Measurements from ENCODE around the gene PLCB1.
"Not testable (repeated sequence)": the region's sequence is repeated elsewhere in the genome, so short reads cannot be mapped to it uniquely, and the experiment has no call there.

Gene PLCB1

DNA sequence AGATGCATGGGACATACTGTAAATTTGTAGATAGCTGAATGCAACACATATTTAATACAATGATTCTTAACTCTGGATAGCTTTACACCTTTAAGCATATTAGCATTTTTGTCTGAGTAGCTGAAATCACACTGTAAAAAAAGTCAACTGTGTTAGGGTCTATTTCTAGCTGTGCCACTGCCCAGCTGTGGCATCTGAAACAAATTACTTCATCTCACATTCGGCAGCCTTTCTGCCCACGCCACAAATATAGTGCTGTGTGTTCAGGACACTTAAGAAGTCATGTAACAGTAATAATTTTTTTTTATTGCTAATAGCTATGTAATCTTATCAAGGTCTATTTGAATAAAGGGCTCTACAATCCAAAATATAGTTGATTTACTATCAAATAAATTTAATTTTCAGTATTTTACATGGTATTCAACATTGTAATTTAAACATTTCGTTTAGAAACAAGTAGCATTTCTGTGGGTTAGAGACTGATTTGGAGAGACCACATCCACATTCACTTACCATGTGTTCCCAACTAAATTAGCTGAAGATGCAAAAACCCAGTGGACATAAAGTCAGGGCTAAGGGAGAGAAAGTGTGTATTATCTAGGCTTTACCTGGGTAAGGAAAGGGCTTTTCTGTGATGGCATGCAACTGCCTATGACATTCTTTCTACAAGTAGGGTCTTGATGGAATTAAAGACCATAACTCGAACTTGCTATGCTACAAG, 276.7 kb downstream of the PLCB1 start:
- DNase-seq, result no peak

DNA sequence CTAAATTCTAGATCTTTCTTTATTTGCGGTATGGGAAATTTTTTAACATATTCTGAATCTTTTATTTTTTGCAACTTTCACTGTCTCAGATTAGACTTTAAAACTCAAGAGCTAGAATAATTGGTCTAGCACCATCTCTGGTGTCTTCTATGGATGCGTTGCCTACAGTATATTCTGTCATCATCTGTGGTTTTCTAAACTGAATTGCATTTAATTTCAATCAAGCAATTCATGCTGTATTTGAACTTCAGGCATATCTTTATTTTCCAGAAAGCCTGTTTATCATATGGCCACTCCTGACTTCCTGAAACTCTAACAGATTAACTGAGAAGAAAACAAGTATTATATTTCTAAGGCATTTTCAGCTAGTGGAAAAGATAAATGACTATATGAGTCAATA, 281.6 kb downstream of the PLCB1 start:
- no peak for DNase-seq

DNA sequence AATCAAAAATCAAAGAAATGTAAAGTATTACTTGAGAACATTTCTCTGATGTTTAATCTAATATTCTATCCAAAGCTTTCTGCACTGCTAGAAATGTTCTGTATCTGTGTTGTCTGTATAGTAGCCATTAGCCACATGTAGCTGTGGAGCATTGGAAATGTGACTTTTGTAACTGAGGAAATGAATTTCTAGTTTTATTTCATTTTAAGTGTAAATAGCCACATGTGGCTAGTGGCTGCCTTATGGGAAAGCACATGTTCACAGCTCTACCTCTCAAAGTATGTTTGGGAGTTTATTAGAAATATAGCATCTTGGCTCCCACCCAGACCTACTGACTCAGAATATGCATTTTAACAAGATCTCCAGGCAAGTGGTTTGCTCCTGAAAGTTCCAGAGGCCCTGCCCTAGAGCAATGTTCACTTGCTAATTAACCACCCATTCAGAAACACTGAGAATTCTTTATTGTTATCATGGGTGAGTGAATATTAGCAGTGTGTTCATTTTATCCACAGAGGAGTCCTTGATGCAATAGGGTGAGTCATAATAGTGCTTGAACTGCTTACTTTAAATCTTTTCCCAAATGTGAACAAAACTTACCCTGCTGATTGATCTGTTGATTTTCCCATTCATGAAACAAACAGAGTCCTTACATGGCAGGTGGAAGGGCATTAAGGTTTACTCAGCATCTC, 282.7 kb downstream of the PLCB1 start:
- no peak for DNase-seq

DNA sequence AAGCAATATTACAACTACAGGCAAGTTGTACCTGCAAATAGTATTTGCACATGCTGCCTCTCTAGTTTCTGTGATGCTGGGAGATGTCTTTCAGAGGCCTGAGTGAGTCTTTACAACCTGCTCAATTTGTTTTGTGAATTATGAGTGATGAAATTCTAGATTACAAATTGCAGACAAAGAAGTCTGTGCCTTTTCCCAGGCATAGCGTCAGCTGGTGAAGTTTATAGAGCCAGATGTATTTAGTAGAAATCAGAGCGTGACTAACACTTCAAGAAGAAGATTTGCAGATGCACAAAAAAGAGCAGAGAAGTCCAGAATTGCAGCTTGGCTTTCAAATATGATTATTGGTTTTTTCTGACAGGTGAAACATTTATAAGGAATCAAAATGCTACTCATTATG, 289.9 kb downstream of the PLCB1 start:
- no peak for DNase-seq

DNA sequence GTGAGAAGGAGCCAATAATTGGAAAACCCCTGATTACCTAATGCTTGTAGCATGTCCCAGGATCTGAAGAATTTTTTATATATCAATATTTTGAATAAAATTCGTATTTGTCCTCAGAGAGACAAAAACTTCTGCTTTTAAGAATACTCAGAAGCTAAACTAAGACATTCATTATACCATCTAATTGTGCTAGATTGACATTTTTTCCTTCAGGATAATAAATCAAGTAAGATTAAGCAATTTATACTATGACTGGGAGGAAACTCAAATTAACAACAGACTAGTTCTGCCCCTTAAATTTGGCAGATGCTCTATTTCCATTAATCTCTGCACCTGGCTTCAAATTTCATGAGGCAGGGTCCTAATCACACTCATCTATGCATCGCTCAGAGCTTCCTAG, 291.4 kb downstream of the PLCB1 start:
- DNase-seq, result no peak

DNA sequence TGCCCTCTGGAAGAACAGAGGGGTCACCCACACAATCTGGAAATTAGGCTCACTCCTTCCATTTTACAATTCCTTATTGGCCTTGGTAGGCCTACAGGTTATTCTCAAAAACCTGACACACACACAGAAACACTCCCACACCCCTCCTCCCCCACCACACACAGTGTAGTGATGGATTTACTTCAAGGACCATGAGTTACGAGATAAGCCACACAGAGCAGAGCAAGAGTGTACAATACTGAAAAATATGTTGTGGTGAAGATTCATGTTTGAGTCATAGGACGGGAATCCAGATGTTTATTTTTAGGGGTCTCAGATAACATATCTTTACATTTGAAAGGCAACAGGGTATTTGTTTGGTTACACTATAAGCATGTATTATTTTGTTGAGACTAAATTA, 291.9 kb downstream of the PLCB1 start:
- no peak for DNase-seq

DNA sequence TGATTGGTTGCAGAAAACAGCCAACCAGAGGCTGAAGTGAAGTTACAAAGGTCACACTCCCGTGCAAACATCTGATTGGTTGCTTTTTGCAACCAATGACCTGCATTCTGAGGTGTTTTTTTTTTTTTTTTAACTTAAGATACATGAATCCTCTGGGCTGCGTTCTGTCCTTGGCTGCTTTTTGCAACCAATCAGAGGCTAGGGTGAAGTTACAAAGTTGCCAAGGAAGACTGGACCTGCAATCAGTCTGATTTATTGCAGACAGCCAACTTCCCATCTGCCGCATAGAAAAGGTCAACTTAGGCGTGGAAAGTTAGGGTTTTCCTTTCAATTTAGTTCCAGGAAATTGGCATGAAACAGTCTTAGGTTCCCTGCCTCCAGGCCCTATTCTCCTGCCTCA, 292.9 kb downstream of the PLCB1 start:
- DNase-seq, result no peak

DNA sequence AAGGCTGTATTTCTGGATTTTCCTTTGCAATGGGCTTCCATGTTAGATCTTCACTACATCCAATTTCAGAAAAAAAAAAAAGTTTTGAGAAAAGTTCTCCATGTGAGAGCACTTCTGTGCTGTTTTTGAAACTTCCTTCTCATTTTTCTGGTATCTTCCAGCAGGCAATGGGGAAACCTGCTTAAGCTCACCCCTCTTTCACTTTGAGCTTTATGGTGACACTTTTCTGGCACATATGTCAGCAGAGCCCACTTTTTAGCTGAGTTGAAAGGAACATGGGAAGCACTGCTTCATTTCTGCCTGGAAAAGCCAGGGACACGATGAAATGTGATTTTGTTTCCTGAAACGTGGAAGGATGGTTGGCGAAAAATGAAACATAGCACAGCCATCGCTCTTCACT, 293.7 kb downstream of the PLCB1 start:
- no peak for DNase-seq

DNA sequence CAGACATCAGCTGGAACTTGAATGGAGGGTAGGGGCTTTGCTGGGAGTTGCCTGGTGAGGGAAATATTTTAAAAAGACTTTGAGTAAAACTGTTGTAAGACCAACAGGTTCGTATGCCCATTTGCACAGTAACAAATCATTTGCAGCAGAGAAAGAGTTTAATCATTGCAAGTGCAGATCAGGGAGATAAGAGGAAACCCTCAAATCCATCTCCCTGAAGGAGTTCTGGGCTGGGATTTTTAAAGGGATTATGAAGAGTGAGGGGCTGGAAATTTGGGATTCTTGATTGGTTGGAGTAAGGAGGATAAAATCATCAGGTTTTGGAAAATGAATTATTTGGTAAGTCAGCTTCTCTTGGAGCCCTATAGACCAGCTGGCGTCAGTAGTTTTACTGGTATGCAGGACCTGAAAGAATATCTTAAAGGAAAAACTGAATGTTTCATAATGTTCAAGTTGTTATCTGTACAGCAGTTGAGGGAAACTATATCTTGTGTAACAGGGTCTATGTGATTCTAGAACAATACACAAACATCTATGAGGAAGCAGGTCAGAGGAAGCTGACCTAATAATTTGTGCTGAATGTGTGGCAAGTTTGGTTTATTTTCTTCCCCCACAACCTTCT, 295.5 kb downstream of the PLCB1 start:
- DNase-seq, result no peak

DNA sequence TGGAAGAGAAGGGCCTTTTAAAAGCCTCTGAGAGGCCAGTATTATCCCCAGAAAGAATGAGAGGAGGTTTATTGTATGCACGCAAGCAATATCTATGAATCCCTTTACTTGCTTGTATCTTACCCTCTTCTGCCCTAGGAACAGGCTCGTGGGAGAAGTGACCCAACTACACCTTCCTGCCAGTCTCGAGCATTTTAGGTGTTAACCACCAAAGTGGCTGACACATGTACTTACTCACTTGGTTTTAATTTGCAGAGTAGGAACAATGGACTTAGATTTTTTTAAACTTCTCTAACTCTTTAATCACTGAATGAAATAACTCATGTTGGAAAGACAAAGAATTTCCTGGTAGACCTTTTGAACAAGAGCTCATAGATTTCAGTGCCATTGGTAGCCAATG, 296.9 kb downstream of the PLCB1 start:
- DNase-seq, result no peak

DNA sequence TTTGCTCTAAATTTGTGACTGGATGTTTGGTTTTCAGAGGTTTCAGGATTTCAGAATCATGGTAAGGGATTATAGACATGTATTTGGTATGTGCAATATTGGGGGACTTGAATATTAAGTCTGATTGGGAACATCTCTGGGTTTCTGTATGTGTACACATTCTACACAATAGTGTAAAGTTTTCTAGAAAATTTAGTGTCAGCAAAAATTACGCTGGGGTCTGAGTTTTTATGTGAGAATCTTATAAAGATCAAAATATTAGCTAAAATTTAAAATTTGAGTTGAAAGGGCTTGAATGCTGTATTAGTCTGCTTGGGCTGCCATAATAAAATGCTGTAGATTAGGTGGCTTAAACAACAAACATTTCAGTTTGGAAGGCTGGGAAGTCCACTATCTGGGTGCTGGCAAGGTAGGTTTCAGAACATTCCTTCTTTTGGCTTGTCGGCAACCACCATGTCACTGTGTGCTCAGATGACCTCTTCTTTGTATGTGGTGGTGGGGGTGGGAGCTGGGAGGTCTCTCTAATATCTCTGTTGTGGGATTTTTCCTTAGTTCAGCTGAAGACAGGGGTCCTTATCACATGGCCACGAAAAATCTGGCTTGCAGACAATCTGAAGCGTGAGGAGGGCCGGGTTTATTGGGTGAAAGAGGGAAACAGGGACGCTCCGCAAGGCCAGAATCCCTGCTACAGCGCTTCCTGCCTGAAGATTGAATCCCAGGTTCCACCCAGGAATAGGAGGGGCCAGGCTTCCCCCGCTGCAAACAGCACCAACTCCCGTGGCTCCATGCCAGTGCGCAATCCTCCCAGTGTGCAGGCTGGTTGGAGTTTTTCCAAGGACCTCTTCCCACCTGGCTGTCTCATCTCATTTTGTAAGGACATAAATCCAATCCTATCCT, 299.7 kb downstream of the PLCB1 start:
- DNase-seq, result no peak

DNA sequence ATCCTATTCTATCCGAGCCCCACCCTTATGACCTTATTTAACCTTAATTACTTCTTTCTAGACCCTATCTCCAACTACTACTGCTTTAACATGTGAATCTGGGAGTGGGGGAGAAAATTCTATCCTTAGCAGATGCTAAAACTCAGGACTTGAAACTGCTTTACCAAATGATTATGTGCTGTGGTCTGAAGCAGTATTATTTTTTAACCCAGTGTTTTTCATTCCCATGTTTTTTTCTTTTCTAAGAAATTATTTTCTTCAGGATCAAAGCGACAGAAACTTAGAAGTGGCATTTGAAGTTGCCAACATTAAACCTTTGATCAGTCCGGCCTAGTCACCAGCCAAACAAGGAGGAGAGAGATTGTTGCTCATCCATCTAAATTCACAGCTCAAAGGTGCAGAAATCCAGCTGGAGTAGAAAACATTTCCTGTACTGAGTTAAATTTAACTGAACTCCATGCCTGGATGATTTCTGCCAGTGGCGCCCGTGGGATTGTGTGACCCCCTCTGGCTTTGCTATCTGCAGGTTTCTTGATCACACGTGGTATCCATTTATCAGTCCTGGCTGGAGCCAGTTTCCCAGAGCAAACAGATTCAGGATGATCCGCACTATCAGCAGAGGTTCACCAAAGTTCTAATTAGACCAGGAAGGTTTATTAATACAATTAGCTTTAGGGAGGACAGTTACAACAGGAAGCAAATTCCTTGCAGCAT, 300.5 kb downstream of the PLCB1 start:
- no peak for DNase-seq

DNA sequence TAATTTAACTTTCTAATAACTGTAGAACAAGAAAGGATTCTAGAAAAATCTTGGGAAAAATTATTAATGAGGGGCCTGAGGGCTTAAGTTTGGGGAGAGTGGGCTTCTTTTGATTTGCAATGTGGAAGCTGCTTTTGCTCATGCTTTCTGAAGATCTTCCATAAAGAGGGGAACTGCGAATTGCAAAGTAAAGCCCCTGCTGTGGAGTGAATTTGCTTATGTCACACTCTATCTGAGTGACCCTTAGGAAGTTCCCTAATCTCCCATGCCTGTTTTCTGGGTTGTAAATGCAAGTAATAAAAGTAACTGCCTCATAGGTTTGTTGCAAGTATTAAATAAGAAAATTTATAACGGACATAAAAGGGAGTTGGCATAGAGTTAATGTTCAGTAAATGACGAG, 301.2 kb downstream of the PLCB1 start:
- DNase-seq, result no peak

DNA sequence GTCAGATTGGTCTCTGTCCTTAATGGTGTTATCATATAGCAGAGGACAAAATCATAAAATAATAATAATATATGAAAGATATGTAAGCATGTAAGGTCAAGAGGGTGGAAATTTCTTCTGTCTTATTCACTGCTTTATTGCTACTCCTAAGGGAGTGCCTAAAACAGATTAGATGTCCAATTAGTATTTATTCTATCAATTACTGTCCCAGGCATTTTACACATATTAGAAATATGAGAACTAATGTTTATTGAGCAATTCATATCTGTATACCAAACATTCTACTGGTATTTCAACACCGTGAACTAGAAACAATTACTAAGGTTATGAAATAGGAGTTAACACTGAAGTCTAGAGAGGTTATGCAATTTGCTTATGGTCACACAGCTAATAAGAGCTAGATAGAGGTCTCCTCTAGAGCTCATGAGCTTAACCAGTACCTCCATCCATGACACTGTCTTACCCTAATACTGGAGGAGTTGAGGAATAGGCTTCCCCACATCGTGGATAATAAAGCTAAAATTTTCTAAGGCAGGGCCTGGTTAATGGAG, 302.3 kb downstream of the PLCB1 start:
- no peak for DNase-seq

DNA sequence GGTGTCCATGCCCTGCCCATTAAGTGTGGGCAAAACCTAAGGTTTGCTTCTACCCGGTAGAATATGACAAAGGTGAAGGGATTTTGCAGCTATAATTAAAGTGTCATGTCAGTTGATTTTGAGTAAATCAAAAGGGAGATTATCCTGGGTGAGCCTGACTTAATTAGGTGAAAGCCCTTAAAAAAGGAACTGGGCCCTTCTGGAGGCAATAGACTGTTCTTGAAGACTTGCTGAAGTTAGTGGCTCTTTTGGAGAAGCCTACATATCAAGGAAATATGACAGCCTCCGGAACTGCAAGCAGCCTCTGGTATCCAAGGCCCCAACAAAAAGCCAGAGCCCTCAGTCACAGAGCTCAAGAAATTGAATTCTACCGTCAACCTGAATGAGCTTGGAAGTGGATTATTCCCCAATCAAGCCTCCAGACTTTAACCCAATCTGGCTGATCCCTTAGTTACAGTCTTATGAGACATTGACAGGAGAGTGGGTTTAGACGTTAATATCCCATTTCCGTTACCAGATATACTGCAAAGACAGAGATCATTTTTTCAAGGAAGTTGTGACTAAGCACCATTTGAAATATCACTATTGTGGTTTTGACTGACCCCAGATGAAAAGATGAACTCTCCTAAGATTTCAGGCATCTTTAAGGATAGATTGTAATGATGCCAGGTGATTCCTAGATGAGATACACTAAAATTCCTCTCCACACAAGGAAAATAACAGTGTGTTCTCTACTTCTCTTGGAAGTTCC, 303.4 kb downstream of the PLCB1 start:
- DNase-seq, result no peak

DNA sequence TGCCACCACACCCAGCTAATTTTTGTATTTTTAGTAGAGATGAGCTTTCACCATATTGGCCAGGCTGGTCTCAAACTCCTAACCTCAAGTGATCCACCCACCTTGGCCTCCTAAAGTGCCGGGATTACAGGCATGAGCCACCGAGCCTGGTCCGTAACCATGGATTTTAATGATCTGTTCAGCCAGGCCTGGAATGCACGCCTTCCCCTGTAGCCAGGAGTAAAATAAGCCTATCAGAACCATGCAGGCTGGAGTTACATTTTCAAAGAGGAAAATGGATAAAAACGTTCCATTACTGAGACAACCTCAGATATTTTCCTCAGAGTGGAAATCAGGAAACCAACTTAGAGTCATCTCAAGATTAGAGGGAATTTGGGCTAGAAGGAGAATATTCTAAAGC, 304.9 kb downstream of the PLCB1 start:
- DNase-seq, result not testable (repeated sequence)

DNA sequence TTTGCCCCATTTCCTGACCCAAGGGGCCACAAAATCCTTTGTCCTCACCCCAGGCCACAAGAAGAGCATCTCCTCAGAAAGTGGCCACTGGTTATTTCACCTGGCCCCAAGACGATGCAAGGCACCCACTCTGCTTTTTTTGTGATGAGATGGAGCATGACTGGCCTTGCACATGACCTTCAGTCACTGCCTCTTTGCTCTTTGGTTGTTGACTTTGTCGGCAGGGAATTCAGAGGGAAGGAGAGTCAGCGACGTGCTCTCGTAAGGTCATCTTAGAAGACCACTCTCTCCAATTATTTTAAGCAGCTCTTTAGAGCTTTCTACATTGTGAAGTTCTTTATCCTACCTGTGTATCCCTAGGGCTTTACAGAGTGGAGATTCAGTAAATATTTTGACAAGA, 306.7 kb downstream of the PLCB1 start:
- DNase-seq, result no peak

DNA sequence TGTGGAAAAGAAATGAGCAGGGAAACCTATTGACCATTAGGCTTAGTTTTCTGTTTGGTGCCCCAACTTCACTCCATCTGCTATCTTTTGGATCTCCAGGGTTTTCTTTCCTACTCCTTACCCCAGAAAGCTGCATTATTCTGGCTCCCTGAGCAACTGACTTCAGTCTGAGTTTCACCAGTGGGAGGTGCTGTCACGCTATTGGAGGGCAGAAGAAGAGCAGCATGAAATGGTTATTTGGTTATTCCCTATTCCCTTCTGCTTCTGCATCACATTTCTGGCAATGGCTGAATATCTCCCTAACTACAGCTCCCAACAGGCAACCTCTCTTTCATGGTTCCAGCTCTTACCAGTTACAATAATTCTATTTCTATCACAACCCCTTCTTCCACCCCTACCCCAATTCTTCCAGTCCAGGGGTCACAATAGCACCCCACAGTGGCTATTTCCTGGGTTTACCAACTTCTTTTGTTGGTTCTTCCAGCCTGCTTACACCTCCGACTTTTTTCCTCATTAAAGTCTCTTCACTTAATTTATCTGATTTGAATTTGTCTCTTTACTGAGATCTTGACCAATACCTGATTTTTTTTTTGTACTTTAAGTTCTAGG, 311.5 kb downstream of the PLCB1 start:
- DNase-seq, result no peak

DNA sequence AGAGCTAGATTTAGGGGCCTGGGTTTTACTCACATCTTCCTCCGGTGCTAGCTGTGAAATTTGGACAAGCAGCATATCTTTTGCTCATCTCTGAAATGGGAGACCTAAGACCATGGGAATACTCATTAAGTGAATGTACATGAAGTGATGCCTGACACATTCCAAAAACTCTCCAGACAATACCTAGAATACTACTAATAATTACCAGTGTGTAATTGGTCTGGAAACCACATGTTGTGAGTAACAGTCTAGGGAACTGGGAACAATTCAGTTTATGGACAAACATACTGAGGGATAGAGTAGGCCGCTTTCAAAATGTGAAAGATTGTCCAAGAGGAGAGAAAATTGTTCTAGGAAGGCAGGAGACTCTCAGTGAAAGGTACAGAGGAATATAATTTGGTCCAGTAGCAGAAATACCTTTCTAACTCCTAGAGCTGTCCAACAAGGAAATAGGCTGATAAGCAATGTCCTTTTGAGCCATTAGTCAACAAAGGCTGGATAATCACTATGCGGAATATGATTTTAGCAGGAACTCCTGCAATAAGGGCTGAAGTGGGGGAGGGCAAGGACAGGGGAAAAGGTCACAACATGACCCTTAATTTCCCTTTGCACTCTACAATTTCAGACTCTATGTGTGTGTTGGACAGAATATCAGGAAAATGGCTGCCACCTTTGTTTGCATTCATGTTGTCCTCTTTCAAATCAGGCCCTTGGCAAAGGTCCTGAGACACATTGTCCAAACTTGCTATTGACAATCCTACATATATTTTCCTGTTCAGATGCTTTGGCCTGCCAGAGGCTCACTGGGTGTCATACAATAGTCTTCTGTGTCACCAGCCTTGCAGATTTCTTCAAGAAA, 315.4 kb downstream of the PLCB1 start:
- no peak for DNase-seq

DNA sequence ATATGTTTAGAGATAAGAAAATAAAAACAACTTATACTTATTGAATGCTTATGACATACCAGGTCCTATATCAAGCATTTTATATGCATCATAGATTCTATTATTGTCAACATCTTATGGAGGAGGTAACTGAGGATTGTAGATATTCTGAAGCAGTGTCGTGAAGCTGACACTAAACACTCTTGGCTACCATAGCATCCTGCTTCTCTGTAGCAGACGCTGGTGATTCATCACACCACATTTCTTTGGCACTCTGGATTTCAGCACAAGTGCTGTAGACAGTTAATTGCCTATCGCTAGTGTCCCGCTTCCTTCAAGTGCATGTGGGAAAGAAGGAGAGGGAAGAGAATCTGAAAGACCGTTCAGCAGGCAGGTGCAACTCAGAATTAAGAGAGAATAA, 317.1 kb downstream of the PLCB1 start:
- no peak for DNase-seq
